Kidney epithelial cell (primary cell): Measurements from ENCODE around the gene RGS7. TPM values are rescaled to one million over a fixed set of nuclear protein-coding genes. Genes with fewer than 3 reads are reported as not detected.

Experiments used
- DNase-seq: peaks from one replicate; pipeline ENCODE4 v3.0.0-alpha.2; 2010; ENCODE audit warnings: low read depth
- H3K27me3 ChIP-seq: 2 replicates; pipeline ENCODE4 v1.6.0; 2011; ENCODE audit warnings: low read length; ENCODE audit not compliant: control insufficient read depth, insufficient read depth
- H3K36me3 ChIP-seq: 2 replicates; pipeline ENCODE4 v1.5.1; 2011; ENCODE audit warnings: low read length; ENCODE audit not compliant: control insufficient read depth, insufficient read depth
- H3K4me3 ChIP-seq: 2 replicates; pipeline ENCODE4 v1.5.1; 2011; ENCODE audit warnings: low read depth, mild to moderate bottlenecking, control low read depth, low read length
- total RNA-seq: library from RNA; depleted of rRNA; stranded (reverse); fragments of >200 nt; gene quantifications from 2 replicates; pipeline ENCODE4 v1.2.3, GENCODE V29; 2015
- TF ChIP-seq, protein P1 (sequence below): IDR thresholded peaks from 2 replicates; pipeline ENCODE4 v1.5.1; 2011; ENCODE audit warnings: mild to moderate bottlenecking, moderate library complexity, low read length, control low read depth, inconsistent platforms; ENCODE audit not compliant: insufficient read depth, poor library complexity, severe bottlenecking

RGS7 gene
- total RNA-seq, 1 donor from 2014 or later: 1.5 TPM

DNA sequence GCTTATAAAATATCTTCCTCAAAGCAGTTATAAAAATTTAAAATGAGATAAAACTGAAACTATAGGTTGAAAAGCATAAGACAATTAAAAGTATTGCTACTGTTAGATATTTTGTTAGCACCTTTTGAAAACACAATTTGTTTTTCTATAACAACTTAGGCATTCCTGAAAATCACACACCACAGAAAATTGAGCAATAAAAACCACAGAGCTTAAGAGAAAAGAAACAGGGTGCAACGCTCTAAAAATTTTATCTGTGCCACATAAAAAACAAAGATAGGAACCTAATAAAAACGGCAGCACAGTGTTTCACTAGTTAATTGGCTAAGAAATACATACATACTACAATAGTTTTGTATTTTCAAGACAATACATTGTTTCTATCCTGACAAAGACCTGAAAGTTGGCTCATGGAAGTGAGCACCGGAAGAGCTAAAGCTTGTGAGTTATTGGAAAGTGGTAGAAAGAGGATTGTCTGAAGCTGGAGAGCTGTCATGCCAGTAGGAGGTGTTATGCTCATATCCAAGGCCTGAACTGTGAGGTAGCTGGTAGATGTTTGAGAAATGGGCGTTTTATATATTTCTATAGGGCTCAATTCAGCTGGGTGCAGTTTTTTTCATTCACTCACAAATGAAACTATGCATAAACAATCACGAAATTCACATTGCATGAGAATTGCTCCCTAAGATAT lies 45.8 kb downstream of the RGS7 start:
- no peak overlapping the region for H3K4me3 ChIP-seq
- H3K36me3 ChIP-seq: no peaks in the 10 kb centered on the region
- TF ChIP-seq, protein P1, sequence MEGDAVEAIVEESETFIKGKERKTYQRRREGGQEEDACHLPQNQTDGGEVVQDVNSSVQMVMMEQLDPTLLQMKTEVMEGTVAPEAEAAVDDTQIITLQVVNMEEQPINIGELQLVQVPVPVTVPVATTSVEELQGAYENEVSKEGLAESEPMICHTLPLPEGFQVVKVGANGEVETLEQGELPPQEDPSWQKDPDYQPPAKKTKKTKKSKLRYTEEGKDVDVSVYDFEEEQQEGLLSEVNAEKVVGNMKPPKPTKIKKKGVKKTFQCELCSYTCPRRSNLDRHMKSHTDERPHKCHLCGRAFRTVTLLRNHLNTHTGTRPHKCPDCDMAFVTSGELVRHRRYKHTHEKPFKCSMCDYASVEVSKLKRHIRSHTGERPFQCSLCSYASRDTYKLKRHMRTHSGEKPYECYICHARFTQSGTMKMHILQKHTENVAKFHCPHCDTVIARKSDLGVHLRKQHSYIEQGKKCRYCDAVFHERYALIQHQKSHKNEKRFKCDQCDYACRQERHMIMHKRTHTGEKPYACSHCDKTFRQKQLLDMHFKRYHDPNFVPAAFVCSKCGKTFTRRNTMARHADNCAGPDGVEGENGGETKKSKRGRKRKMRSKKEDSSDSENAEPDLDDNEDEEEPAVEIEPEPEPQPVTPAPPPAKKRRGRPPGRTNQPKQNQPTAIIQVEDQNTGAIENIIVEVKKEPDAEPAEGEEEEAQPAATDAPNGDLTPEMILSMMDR: peak; percentile 5
- DNase-seq: no peak
- H3K27me3 ChIP-seq: no peaks in the 10 kb centered on the region

DNA sequence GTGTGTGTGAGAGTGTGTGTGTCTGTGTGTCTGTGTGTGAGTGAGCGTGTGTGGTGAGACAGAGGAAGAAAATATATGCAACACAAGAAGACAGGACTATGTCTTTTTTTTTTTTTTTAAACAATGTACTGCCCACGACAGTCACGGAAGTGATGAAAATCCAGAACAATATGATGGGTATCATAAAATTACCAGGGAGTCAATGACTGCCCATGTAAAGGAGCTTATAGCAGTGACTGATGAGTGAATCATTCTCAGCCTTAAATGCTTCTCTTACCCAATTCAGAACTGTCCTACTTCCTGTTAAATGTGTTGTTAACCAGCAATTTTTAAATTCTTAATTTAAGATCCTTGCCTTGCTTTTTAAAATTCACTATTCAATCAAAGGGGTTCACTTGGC lies 46.6 kb downstream of the RGS7 start:
- TF ChIP-seq, protein P1: no peak
- Histone ChIP-seq H3K36me3 (no peaks in the 10 kb centered on the region), H3K27me3 (no peaks in the 10 kb centered on the region), H3K4me3 (no peak overlapping the region)
- peak; percentile 7 for DNase-seq

DNA sequence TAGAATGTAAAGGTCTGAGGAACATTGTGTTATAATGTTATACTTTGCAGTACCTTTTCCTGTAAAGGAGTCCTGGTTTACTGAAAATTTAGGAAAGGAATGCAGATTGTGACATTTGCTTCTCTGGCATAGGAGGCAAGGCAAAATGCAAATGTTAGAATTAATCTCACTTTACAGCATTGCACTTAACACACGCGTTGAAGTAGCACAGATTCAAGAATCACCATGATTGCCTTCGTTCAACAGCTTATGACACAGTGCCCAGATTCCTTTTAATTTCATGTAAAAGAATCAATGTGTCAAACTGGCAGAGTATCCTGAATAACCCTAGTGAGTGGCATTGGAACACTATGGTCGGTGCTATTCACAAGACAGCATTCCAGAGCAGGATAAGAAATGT lies 47.4 kb downstream of the RGS7 start:
- Histone ChIP-seq H3K36me3 (no peaks in the 10 kb centered on the region), H3K27me3 (no peaks in the 10 kb centered on the region), H3K4me3 (no peak overlapping the region)
- no peak for DNase-seq
- TF ChIP-seq, protein P1: no peak

DNA sequence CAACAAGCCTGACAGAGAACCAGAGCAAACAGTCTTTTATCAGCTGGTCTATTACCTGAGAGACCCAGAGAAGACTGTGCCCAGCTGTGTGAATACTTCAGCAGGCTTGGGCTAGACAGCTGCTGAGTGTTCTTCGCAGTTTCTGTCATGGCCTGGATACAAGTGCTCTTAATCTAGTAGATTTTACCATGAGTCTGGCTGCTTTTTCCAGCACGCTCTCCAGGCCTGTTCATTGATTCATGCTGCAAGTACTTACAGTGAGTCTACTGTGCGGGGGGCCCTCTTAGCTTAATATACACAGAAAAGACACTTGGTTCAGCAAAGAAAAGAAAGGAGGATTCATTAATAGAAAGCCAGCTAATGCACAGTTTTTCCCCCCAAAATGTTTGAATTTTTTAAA lies 48.5 kb downstream of the RGS7 start:
- Histone ChIP-seq H3K4me3 (no peak overlapping the region), H3K36me3 (no peaks in the 10 kb centered on the region), H3K27me3 (no peaks in the 10 kb centered on the region)
- DNase-seq: no peak
- TF ChIP-seq, protein P1: no peak

DNA sequence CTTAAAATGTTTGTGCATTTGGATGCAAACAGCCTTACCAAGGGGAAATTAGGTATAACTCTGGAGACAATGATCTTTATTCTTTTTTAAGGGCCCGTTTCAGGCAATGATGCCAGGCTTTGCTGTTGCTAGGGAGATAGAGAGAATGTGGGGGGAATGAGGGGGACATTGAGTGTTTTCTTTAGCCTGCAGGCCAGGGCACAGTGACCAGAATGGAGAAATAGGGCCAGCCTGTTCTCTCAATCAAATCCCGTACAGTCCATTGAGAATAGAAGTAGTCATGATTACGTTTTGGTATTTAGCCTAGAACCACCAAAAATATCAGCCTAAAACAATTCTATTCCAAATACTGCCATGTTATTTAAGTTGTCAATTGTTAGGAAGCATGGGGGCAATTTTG lies 49.0 kb downstream of the RGS7 start:
- Histone ChIP-seq H3K27me3 (no peaks in the 10 kb centered on the region), H3K36me3 (no peaks in the 10 kb centered on the region), H3K4me3 (no peak overlapping the region)
- no peak for DNase-seq
- TF ChIP-seq, protein P1: no peak
